ENCODE measurements around the gene NUP43.
"Not testable (repeated sequence)": the region's sequence is repeated elsewhere in the genome, so short reads cannot be mapped to it uniquely, and the experiment has no call there.

Gene NUP43

GRCh38 chr6:149686230-149686629 lies 60.1 kb downstream of the NUP43 start:
- no peak overlapping the region for H2AFZ ChIP-seq (ENCODE audit: low read depth, low read length)
- H3K4me3 ChIP-seq (ENCODE audit: low read length) = no peak overlapping the region
- H3K4me1 ChIP-seq (ENCODE audit: low read length) = peaks cover 11% of the 10 kb centered on the region
- no peaks in the 10 kb centered on the region for H3K27me3 ChIP-seq (ENCODE audit: low read depth, low read length)
- H3K4me2 ChIP-seq (ENCODE audit: low read length) = peak overlapping the region; percentile 20; the same call in 1 of the 2 replicates
- no peaks in the 10 kb centered on the region for H3K9me3 ChIP-seq (ENCODE audit: insufficient read depth, low read length)
- peaks cover 8% of the 10 kb centered on the region for H3K36me3 ChIP-seq (replicated peaks; ENCODE audit: low read depth, low read length)
- peaks cover 23% of the 10 kb centered on the region for H4K20me1 ChIP-seq (ENCODE audit: insufficient read depth, low read length)
- peak overlapping the region; percentile 42 for H3K27ac ChIP-seq (ENCODE audit: low read length)
- peaks cover 58% of the 10 kb centered on the region for H3K79me2 ChIP-seq (ENCODE audit: low read length)
- no peak overlapping the region for H3K9ac ChIP-seq (ENCODE audit: low read length)
- TF ChIP-seq CTCF (IDR thresholded peaks at IDR 0.05; ENCODE audit: low read depth, low read length) = no peak
- TF ChIP-seq EZH2phosphoT487 (IDR thresholded peaks at IDR 0.05; ENCODE audit: low read depth) = no peak

DNA sequence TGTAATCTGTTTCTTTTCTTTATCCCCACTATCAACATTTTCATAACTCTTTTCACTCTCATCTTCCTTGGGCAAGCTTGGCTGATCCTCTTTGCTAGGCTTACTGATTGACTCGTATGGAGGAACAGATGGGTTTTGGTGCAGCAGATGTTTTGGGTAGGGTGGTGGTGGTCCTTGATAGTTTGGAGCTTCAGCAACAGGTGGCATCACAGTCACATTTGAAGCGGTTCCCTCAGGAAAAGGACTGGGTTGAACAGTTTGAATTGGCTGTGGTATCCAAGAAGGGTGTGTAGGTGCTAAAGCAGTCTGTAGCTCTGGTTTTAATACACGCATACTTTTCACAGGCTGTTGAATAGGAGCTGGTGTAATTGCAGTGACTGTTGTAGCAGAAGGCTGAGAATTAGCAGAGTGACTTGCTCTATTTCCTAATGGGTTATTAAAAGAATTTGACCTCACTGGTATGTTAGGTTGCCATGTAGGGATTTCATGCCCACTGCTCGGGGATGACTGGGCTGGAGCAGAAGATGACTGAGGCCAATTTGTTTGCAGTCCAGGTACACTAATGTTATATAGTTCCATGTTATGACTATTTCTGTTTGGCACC lies 63.0 kb downstream of the NUP43 start:
- Histone ChIP-seq H3K27ac (ENCODE audit: low read length) (no peak overlapping the region), H3K4me1 (ENCODE audit: low read length) (peaks cover 25% of the 10 kb centered on the region), H2AFZ (ENCODE audit: low read depth, low read length) (no peak overlapping the region), H3K36me3 (replicated peaks; ENCODE audit: low read depth, low read length) (peaks cover 16% of the 10 kb centered on the region), H3K9me3 (ENCODE audit: insufficient read depth, low read length) (no peaks in the 10 kb centered on the region), H4K20me1 (ENCODE audit: insufficient read depth, low read length) (peaks cover 33% of the 10 kb centered on the region), H3K9ac (ENCODE audit: low read length) (no peak overlapping the region), H3K4me3 (ENCODE audit: low read length) (no peak overlapping the region), H3K4me2 (ENCODE audit: low read length) (no peak overlapping the region), H3K79me2 (ENCODE audit: low read length) (peaks cover 58% of the 10 kb centered on the region), H3K27me3 (ENCODE audit: low read depth, low read length) (no peaks in the 10 kb centered on the region)
- TF ChIP-seq EZH2phosphoT487 (IDR thresholded peaks at IDR 0.05; ENCODE audit: low read depth) (no peak), CTCF (IDR thresholded peaks at IDR 0.05; ENCODE audit: low read depth, low read length) (no peak)

DNA sequence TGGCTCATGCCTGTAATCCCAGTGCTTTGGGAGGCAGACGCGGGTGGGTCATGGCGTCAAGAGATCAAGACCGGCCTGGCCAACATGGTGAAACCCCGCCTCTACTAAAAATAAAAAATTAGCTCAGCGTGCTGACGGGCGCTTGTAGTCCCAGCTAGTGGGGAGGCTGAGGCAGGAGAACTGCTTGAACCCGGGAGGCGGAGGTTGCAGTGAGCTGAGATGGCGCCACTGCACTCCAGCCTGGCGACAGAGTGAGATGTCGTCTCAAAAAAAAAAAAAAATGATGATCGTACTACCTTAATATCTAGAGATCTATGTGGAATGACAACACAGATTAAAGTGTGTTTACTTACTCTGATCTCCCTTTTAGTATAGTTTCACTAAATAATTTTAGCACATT lies 64.5 kb downstream of the NUP43 start:
- H3K27me3 ChIP-seq (ENCODE audit: low read depth, low read length); H2AFZ ChIP-seq (ENCODE audit: low read depth, low read length); H3K9me3 ChIP-seq (ENCODE audit: insufficient read depth, low read length); H3K4me2 ChIP-seq (ENCODE audit: low read length); H3K9ac ChIP-seq (ENCODE audit: low read length); H3K4me3 ChIP-seq (ENCODE audit: low read length); H3K27ac ChIP-seq (ENCODE audit: low read length): not testable (repeated sequence)
- H4K20me1 ChIP-seq (ENCODE audit: insufficient read depth, low read length) = peaks cover 32% of the 10 kb centered on the region
- peaks cover 66% of the 10 kb centered on the region for H3K79me2 ChIP-seq (ENCODE audit: low read length)
- peaks cover 19% of the 10 kb centered on the region for H3K36me3 ChIP-seq (replicated peaks; ENCODE audit: low read depth, low read length)
- H3K4me1 ChIP-seq (ENCODE audit: low read length) = peaks cover 23% of the 10 kb centered on the region

GRCh38 chr6:149681209-149681608 lies 65.1 kb downstream of the NUP43 start:
- Histone ChIP-seq H3K36me3 (replicated peaks; ENCODE audit: low read depth, low read length) (peaks cover 24% of the 10 kb centered on the region), H3K4me1 (ENCODE audit: low read length) (peaks cover 16% of the 10 kb centered on the region), H3K27ac (ENCODE audit: low read length) (no peak overlapping the region), H3K9me3 (ENCODE audit: insufficient read depth, low read length) (no peaks in the 10 kb centered on the region), H2AFZ (ENCODE audit: low read depth, low read length) (no peak overlapping the region), H3K4me3 (ENCODE audit: low read length) (no peak overlapping the region), H3K79me2 (ENCODE audit: low read length) (peaks cover 61% of the 10 kb centered on the region), H3K4me2 (ENCODE audit: low read length) (no peak overlapping the region), H3K9ac (ENCODE audit: low read length) (no peak overlapping the region), H4K20me1 (ENCODE audit: insufficient read depth, low read length) (peaks cover 26% of the 10 kb centered on the region), H3K27me3 (ENCODE audit: low read depth, low read length) (no peaks in the 10 kb centered on the region)
- TF ChIP-seq EZH2phosphoT487 (IDR thresholded peaks at IDR 0.05; ENCODE audit: low read depth) (no peak), CTCF (IDR thresholded peaks at IDR 0.05; ENCODE audit: low read depth, low read length) (no peak)

Data from OCI-LY3 (cell line).